MM.1S (cell line): ENCODE data around the gene DNAJC3.

Experiments used
- EZH2 ChIP-seq: fragments of 300-600 bp; sonication (generic); optimal IDR thresholded peaks from 2 replicates; pipeline ENCODE3; 2017; ENCODE audit warnings: low read depth, mild to moderate bottlenecking, antibody characterized with exemption, low read length, mixed read lengths
- EZH2phosphoT487 ChIP-seq: fragments of 300-600 bp; sonication (generic); IDR thresholded peaks from 2 replicates; pipeline ENCODE4 v1.6.1; 2018; ENCODE audit warnings: antibody characterized with exemption, low read length
- TF ChIP-seq, protein P1 (sequence below): fragments of 300-600 bp; sonication (generic); IDR thresholded peaks from 2 replicates; pipeline ENCODE4 v1.5.1; 2016; ENCODE audit warnings: antibody characterized with exemption, low read length, mixed read lengths

DNA sequence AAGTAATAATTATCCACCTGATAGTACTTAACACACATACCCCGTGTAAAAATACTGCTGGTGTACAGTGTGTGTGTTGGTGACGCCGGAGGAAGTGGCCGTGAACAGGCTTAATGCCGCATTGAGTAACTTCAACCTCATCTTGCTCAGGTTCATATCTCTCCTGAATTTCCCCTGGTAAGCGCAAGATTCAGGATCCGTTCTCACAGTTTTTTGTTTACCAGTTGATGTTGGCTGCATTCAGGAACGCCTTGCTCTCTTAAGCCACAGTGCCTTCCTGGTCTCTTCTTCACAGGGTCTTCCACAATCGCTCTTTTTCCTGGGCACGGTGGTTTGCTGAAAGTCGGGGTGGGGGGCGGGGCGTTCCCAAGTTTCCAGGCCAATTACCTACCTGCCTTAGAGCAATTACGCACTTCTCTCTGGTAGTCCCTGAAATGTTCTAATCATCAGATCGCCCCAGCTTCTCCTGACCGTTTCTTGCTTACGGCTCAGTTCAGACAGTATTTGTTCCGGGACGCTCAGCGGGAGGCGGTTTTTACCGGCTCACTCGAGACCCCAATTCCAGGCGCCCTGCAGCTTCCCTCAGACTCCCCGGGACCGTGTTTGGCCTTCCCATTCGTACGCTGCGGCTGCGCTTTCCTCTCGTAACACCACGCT is 706 bp upstream of the DNAJC3 start:
- TF ChIP-seq EZH2: no peak
- TF ChIP-seq, protein P1, sequence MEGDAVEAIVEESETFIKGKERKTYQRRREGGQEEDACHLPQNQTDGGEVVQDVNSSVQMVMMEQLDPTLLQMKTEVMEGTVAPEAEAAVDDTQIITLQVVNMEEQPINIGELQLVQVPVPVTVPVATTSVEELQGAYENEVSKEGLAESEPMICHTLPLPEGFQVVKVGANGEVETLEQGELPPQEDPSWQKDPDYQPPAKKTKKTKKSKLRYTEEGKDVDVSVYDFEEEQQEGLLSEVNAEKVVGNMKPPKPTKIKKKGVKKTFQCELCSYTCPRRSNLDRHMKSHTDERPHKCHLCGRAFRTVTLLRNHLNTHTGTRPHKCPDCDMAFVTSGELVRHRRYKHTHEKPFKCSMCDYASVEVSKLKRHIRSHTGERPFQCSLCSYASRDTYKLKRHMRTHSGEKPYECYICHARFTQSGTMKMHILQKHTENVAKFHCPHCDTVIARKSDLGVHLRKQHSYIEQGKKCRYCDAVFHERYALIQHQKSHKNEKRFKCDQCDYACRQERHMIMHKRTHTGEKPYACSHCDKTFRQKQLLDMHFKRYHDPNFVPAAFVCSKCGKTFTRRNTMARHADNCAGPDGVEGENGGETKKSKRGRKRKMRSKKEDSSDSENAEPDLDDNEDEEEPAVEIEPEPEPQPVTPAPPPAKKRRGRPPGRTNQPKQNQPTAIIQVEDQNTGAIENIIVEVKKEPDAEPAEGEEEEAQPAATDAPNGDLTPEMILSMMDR: no peak
- TF ChIP-seq EZH2phosphoT487: no peak
